Liver (tissue), 9 donors: ENCODE results near the gene PSMD1. TPM values are rescaled to one million over a fixed set of nuclear protein-coding genes. Genes with fewer than 3 reads are reported as not detected.

ENCODE experiments used
- DNase-seq: peaks from one replicate; pipeline ENCODE4 v3.0.0-alpha.2; 2017; ENCODE audit warnings: low spot score
- H3K27ac ChIP-seq, 2 donors: one replicate each; pipeline ENCODE4 v1.7.0; 2013; ENCODE audit warnings: inconsistent platforms in 2 of 2, low read length in 2 of 2, control low read depth in 1 of 2, low read depth in 1 of 2, mild to moderate bottlenecking in 1 of 2
- H3K27me3 ChIP-seq, 4 donors: one replicate each; pipeline versions ENCODE4 v1.6.1 to v1.7.0; 2013; ENCODE audit warnings: low read length in 3 of 4, inconsistent platforms in 1 of 4, mild to moderate bottlenecking in 1 of 4, moderate library complexity in 1 of 4; ENCODE audit not compliant: control insufficient read depth in 4 of 4, insufficient read depth in 4 of 4
- H3K36me3 ChIP-seq, 4 donors: one replicate each; pipeline versions ENCODE4 v1.6.1 to v1.7.0; 2013; ENCODE audit warnings: low read length in 3 of 4, mild to moderate bottlenecking in 3 of 4, low read depth in 1 of 4, moderate library complexity in 1 of 4; ENCODE audit not compliant: control insufficient read depth in 4 of 4, insufficient read depth in 3 of 4
- H3K4me1 ChIP-seq, 4 donors: one replicate each; pipeline versions ENCODE4 v1.6.1 to v1.7.0; 2013; ENCODE audit warnings: low read length in 3 of 4, mild to moderate bottlenecking in 3 of 4, moderate library complexity in 1 of 4; ENCODE audit not compliant: control insufficient read depth in 4 of 4, insufficient read depth in 4 of 4
- H3K4me3 ChIP-seq, 3 donors: one replicate each; pipeline versions ENCODE4 v1.6.1 to v1.7.0; 2013; ENCODE audit warnings: low read length in 3 of 3, control low read depth in 1 of 3, low read depth in 1 of 3, mild to moderate bottlenecking in 1 of 3
- H3K9ac ChIP-seq, 2 donors: one replicate each; pipeline ENCODE4 v1.7.0; 2013; ENCODE audit warnings: low read length in 2 of 2, mild to moderate bottlenecking in 2 of 2, moderate library complexity in 2 of 2, control low read depth in 1 of 2, low read depth in 1 of 2
- H3K9me3 ChIP-seq, 4 donors: one replicate each; pipeline versions ENCODE4 v1.6.1 to v1.7.0; 2013; ENCODE audit warnings: low read length in 3 of 4; ENCODE audit not compliant: control insufficient read depth in 4 of 4
- ATF3 ChIP-seq: IDR thresholded peaks from 2 replicates; pipeline ENCODE4 v1.6.1; 2016; ENCODE audit warnings: antibody characterized with exemption
- CTCF ChIP-seq: fragments of 150-350 bp; IDR thresholded peaks from 2 replicates; pipeline ENCODE4 v1.5.1; 2017; ENCODE audit warnings: improper control_type of control experiment, low read depth, low read length; ENCODE audit not compliant: missing input control
- EGR1 ChIP-seq, 2 donors: IDR thresholded peaks; 2 replicates each; pipeline ENCODE4 v1.6.1; 2016 to 2018; ENCODE audit warnings: antibody characterized with exemption in 2 of 2, low read depth in 2 of 2
- FOXA1 ChIP-seq: IDR thresholded peaks from 2 replicates; pipeline ENCODE4 v1.6.1; 2016; ENCODE audit warnings: antibody characterized with exemption
- FOXA2 ChIP-seq: IDR thresholded peaks from 2 replicates; pipeline ENCODE4 v1.6.1; 2016; ENCODE audit warnings: antibody characterized with exemption
- GABPA ChIP-seq, 2 donors: IDR thresholded peaks in 1 of 2; conservative IDR thresholded peaks in 1 of 2; 2 replicates each; pipeline ENCODE4 v1.6.1; 2016; ENCODE audit warnings: antibody characterized with exemption in 2 of 2, mild to moderate bottlenecking in 1 of 2, moderate library complexity in 1 of 2
- HNF4A ChIP-seq, 2 donors: conservative IDR thresholded peaks; 2 replicates each; pipeline ENCODE4 v1.6.1; 2016; ENCODE audit warnings: antibody characterized with exemption in 2 of 2, mild to moderate bottlenecking in 2 of 2
- HNF4G ChIP-seq: IDR thresholded peaks from 2 replicates; pipeline ENCODE4 v1.6.1; 2016; ENCODE audit warnings: antibody characterized with exemption
- JUND ChIP-seq, 2 donors: IDR thresholded peaks; 2 replicates each; pipeline ENCODE4 v1.6.1; 2016; ENCODE audit warnings: antibody characterized with exemption in 2 of 2
- MAX ChIP-seq: IDR thresholded peaks from 2 replicates; pipeline ENCODE4 v1.6.1; 2016; ENCODE audit warnings: antibody characterized with exemption
- NR2F2 ChIP-seq: IDR thresholded peaks from 2 replicates; pipeline ENCODE4 v1.6.1; 2016; ENCODE audit warnings: antibody characterized with exemption
- RAD21 ChIP-seq, 2 donors: IDR thresholded peaks; 2 replicates each; pipeline ENCODE4 v1.6.1; 2016; ENCODE audit warnings: antibody characterized with exemption in 2 of 2, mild to moderate bottlenecking in 2 of 2
- REST ChIP-seq: IDR thresholded peaks from 2 replicates; pipeline ENCODE4 v1.6.1; 2016; ENCODE audit warnings: antibody characterized with exemption, mild to moderate bottlenecking
- RXRA ChIP-seq, 2 donors: IDR thresholded peaks; 2 replicates each; pipeline ENCODE4 v1.6.1; 2017 to 2018; ENCODE audit warnings: antibody characterized with exemption in 2 of 2, mild to moderate bottlenecking in 1 of 2
- SP1 ChIP-seq: IDR thresholded peaks from 2 replicates; pipeline ENCODE4 v1.6.1; 2018; ENCODE audit warnings: antibody characterized with exemption, mild to moderate bottlenecking
- TAF1 ChIP-seq: conservative IDR thresholded peaks from 2 replicates; pipeline ENCODE4 v1.6.1; 2016; ENCODE audit warnings: antibody characterized with exemption, mild to moderate bottlenecking
- YY1 ChIP-seq: IDR thresholded peaks from 2 replicates; pipeline ENCODE4 v1.6.1; 2016; ENCODE audit warnings: antibody characterized with exemption, mild to moderate bottlenecking
- ZBTB33 ChIP-seq: IDR thresholded peaks from 2 replicates; pipeline ENCODE4 v1.6.1; 2016; ENCODE audit warnings: antibody characterized with exemption
- WGBS: extraction: QIAGEN DNeasy Blood & Tissue Kit; methylation state at CpG from one replicate; pipeline ENCODE4 v1.1.7; 2013; 5-methylcytosine and 5-hydroxymethylcytosine counted together
- polyA plus RNA-seq, 2 donors: library from polyadenylated mRNA; stranded (reverse) in 1 of 2; unstranded in 1 of 2; fragments of 200-250 nt in 1 of 2; fragments of >200 nt in 1 of 2; fragmentation: Nextera tagmentation in 1 of 2; extraction: Ambion mirVana in 1 of 2; gene quantifications; one replicate each; pipeline versions ENCODE4 v1.2.1 to v1.2.3, GENCODE V29; 2013 to 2015
- total RNA-seq, 2 donors: library from RNA; depleted of rRNA; stranded (reverse); fragments of >200 nt; gene quantifications; one replicate each; pipeline ENCODE4 v1.2.3, GENCODE V29; 2014
- donor health status: healthy.
- donor health status: healthy.
- donor health status: healthy.
- donor health status: healthy.
- donor health status: healthy.

PSMD1 gene
- total and polyA plus RNA-seq, 4 donors = 31.7 to 83.3 (median 68.1) TPM

- no peak overlapping the region for H3K4me3 ChIP-seq
- TF ChIP-seq ATF3 (no peak), EGR1 (IDR thresholded peaks at IDR 0.05; ENCODE audit: low read depth in 2 of 2) (no peak), HNF4A (conservative IDR thresholded peaks at IDR 0.05) (no peak)
- H3K4me1 ChIP-seq = no peaks in the 10 kb centered on the region
- WGBS = 93% methylated on average over 1 of the region's 1 CpG
- H3K9ac ChIP-seq = no peak overlapping the region
- no peak overlapping the region for H3K27ac ChIP-seq
- H3K27me3 ChIP-seq = no peaks in the 10 kb centered on the region
- no peak for DNase-seq
- peaks cover 3 to 30% (median 12%) of the 10 kb centered on the region in 4 donors for H3K36me3 ChIP-seq
- H3K9me3 ChIP-seq = no peaks in the 10 kb centered on the region
These were observed 55.3 kb downstream of the PSMD1 start for GRCh38 chr2:231111987-231112386.

- H3K27ac ChIP-seq = no peak overlapping the region
- H3K4me3 ChIP-seq = no peak overlapping the region
- H3K36me3 ChIP-seq = peaks cover 3 to 20% (median 9%) of the 10 kb centered on the region in 4 donors
- TF ChIP-seq EGR1 (IDR thresholded peaks at IDR 0.05; ENCODE audit: low read depth in 2 of 2) (no peak), ZBTB33 (no peak), RAD21 (IDR thresholded peaks at IDR 0.05) (no peak), GABPA (IDR thresholded peaks at IDR 0.05 in 1 of 2, conservative IDR thresholded peaks at IDR 0.05 in 1 of 2) (no peak), CTCF (no peak), REST (no peak), ATF3 (no peak), TAF1 (no peak), FOXA2 (no peak), RXRA (IDR thresholded peaks at IDR 0.05) (no peak), MAX (no peak), HNF4G (no peak), NR2F2 (no peak), JUND (IDR thresholded peaks at IDR 0.05) (no peak), SP1 (no peak), FOXA1 (no peak), YY1 (no peak), HNF4A (conservative IDR thresholded peaks at IDR 0.05) (no peak)
- peaks cover 0 to 2% (median 0%) of the 10 kb centered on the region in 4 donors for H3K4me1 ChIP-seq
- DNase-seq = no peak
- 96% methylated on average over 5 of the region's 5 CpGs for WGBS
- no peaks in the 10 kb centered on the region for H3K27me3 ChIP-seq
- H3K9me3 ChIP-seq = no peaks in the 10 kb centered on the region
- no peak overlapping the region for H3K9ac ChIP-seq
These were observed 56.8 kb downstream of the PSMD1 start for GRCh38 chr2:231113489-231113888.
